NCI-H2196 (cell line): ENCODE measurements around the gene MARS1.
"Not testable (repeated sequence)": the region's sequence is repeated elsewhere in the genome, so short reads cannot be mapped to it uniquely, and the experiment has no call there.

Source experiments
- DNase-seq: peaks from one replicate; lab custom pipeline; 2025; ENCODE audit not compliant: unreplicated experiment; lab: John Stamatoyannopoulos, UW

MARS1 gene

GRCh38 chr12:57487597-57488401 is at the start of gene MARS1:
TSS of gene MARS1 (plus strand) at chr12:57488068. CDS start at chr12:57488091, 23 bp downstream.
- peak; percentile 97 for DNase-seq

GRCh38 chr12:57438400-57438799 is 49.5 kb upstream of the MARS1 start:
- DNase-seq = no peak

DNA sequence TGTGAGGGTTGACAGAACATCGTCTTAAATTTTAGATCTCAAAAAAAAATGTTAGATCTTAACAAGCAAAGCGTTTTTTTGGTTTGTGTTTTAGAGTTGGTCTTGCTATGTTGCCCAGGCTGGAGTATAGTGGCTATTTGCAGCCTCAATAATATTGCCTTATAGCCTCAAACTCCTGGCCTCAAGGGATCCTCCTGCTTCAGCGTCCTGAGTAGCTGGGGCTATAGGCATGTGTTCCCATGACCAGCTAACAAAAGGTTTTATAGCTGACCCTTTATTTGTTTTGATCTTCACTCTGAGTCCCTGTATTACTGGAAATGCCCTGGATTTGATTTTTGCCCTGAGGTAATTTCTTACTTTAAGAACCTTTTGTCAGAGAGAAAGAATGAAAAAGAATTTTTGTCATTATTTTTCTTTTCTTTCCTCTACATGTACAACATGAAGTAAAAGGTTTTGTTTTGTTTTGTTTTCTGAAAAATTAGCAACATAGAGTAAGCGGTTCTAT is 48.1 kb upstream of the MARS1 start:
- DNase-seq = no peak

DNA sequence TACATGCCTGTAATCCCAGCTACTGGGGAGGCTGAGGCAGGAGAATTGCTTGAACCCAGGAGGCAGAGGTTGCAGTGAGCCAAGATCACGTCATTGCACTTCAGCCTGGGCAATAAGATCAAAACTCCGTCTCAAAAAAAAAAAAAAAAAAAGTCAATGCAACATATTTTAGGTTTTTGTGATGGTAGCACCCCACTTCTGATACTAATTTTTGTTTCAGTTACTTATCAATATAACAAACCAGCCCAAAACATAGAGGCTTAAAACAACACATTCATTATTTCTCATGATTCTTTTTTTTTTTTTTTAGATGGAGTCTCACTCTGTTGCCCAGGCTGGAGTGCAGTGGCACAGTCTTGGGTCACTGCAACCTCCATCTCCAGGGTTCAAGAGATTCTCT is 46.5 kb upstream of the MARS1 start:
- DNase-seq = not testable (repeated sequence)

- DNase-seq = no peak
Observed at GRCh38 chr12:57441846-57442427, 45.9 kb upstream of the MARS1 start.

- not testable (repeated sequence) for DNase-seq
Observed at GRCh38 chr12:57444337-57444736, 43.5 kb upstream of the MARS1 start.

GRCh38 chr12:57444744-57445143 is 43.1 kb upstream of the MARS1 start:
- no peak for DNase-seq

DNA sequence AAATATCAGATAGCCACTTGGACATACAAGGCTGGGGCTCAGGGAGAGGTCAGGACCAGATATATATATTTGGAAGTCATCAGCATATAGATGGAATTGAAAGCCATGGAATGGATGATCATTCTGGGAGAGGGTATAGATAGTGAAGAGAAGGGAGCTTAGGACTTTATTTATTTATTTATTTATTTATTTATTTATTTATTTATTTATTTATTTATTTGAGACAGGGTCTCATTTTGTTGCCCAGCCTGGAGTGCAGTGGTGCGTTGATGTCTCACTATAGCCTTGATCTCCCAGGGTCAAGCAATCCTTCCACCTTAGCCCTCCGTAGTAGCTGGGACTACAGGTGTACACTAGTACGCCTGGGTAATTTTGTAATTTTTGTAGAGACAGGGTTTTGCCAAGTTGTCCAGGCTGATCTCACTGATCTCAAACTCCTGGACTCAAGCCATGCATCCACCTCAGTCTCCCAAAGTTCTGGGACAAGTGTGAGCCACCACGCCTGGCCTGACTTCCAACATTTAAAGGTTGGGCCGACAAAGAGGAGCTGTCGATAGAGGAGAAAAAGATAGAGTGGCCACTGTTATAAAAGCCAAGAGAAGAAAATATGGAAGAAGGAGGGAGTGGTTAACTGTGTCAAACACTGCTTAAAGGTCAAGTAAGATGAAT is 41.4 kb upstream of the MARS1 start:
- no peak for DNase-seq

DNA sequence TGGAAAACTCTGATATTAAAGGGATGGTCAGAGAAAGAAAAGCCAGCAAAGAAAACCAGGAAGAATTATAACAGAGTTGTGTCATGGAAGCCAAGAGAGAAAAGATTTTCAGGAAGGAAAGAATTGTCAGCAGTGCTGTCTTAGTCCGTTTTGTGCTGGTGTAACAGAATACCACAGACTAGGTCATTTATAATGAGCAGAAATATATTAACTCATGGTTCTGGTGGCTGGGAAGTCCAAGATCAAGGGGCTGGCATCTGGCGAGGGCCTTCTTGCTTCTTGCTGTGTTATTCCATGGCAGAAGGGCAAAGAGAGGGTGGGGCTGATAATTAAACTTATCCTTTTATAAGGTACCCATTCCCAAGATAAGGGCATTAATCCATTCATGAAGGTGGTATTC is 39.2 kb upstream of the MARS1 start:
- no peak for DNase-seq

- DNase-seq = no peak
Observed at GRCh38 chr12:57449375-57449774, 38.5 kb upstream of the MARS1 start.

DNA sequence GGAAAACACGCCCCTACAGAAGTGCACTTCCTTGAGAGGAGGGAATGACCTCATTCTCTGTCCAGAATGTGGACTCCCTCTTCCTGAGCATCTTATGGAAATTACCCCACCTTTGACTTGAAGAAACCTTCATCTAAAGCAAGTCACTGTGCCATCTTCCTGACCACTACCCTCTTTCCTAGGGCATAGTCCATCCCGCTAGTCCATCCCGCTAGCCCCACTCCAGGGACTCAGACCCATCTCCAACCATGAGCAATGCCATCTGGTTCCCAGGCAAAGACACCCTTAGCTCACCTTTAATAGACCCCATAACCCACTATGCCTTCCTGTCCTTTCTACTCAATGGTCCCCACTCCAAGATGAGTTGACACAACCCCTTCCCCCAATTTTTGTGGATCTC is 37.8 kb upstream of the MARS1 start:
- DNase-seq = no peak

- no peak for DNase-seq
Observed at GRCh38 chr12:57451233-57451778, 36.6 kb upstream of the MARS1 start.

DNA sequence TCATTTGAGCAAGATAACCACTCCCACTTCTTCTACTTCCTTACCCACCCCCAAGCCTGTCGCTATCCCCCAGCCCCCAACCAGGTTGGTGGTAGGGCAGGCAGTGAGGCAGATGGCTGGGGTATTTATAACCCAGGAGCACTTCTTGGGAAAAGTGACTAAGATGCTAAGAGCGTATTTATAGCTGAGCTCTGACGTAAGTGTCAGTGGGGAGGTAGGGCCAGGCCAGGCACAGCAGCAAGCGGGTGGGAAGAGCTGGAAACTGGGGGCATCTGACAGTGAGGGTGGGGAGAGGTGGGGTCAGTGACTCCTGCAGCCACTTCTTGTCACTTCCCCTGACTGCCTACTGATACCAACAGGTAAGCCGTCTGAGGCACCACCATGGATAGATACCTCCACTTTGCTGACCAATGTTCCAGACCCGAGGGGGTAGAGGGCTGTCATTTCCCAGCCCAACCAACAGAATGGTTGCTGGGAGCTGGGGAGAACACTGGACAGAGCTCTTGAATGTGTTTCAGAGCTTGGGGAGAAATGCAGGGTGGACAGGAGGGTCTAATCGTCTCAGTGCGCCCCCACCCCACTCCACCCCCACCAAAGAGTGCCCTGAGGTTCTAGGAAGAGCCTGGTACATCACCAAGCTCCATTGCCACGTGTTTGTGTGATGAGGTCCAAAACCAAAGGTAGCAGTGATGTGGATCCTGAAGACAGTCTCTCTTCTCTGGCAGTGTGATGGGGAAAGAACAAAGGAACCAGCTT is 35.5 kb upstream of the MARS1 start:
- no peak for DNase-seq

DNA sequence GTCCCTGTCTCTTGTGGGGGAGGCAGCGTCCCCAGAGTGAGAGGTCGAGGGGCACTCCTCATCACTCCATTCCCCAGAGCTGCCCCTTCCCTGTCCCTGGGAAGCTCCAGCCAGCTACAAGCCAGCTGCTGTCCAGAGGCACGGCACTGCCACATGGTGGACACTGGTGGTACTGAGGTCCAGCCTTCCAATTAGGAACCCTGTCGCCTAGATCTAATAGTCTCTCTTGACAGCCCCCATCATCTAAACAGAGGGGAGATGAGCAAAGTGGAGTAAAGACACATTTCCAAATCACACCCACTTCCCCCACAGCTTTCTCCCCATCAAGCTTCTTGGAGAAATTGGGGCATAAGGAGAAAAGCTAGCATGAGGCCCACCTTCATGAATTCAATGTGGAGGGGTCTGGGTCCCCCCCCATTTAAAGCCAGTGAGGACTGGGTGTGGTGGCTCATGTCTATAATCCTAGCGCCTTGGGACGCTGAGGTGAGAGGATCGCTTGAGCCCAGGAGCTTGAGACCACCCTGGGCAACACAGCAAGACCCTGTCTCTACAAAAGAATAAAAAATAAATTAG is 34.8 kb upstream of the MARS1 start:
- DNase-seq = peak; percentile 81

- no peak for DNase-seq
Observed at GRCh38 chr12:57454213-57454565, 33.7 kb upstream of the MARS1 start.

DNA sequence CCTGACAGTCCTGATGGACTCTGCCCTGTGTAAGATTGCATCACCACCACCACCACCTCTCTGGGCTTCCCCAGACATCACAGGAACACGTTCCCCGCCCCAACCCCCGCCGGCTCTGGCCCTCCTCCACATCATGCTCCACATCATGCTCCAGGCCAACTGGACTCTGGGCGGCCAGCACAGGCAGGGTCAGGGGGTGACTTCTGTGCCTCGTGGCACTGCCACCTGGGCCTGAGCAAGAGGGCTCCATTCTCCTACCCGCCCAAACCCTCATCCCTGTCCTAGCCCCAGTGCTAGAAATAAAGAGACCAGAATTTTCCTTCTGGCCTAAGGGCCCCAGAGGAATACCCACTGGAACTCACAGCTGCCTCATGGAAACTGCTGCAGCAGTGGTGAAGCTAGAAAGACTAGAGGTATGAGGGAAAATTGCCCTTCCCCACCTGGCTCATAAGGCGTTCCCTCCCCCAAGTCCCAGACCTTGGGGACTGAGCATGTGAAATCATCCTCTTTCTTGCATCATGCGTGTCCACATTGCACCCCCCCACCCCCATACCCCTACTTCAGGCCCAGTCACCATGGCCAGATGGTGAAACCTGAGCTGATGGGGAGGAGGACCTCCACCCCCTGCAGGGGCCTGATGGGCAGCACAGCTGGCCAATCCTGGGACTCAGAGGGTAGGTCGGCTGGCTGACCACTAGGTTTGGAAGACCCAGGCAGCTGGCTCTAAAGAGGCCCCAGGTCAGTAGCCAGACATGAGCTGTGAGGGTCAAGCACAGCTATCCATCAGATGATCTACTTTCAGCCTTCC is 33.1 kb upstream of the MARS1 start, which contains the start of gene INHBE:
Gene INHBE, plus strand, starts transcription at position 742 of the 808 bp plus-strand sequence. CDS start 230 bp downstream, outside the sequence.
- DNase-seq = peak; percentile 75

DNA sequence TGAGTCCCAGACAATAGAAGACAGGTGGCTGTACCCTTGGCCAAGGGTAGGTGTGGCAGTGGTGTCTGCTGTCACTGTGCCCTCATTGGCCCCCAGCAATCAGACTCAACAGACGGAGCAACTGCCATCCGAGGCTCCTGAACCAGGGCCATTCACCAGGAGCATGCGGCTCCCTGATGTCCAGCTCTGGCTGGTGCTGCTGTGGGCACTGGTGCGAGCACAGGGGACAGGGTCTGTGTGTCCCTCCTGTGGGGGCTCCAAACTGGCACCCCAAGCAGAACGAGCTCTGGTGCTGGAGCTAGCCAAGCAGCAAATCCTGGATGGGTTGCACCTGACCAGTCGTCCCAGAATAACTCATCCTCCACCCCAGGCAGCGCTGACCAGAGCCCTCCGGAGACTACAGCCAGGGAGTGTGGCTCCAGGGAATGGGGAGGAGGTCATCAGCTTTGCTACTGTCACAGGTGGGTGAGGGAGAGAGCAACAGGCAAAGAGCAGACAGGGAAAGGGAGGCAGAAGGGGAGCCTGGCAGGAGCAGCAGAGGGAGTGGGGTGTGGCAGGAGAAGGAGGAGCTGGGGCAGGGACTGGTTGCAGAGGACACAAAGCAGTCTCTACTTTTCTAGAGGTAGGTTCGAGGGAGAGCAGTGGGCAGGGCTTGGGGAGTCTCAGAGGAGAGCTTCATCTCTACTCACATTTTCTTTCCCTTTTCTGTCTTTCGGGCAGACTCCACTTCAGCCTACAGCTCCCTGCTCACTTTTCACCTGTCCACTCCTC is 32.3 kb upstream of the MARS1 start:
- DNase-seq = no peak

DNA sequence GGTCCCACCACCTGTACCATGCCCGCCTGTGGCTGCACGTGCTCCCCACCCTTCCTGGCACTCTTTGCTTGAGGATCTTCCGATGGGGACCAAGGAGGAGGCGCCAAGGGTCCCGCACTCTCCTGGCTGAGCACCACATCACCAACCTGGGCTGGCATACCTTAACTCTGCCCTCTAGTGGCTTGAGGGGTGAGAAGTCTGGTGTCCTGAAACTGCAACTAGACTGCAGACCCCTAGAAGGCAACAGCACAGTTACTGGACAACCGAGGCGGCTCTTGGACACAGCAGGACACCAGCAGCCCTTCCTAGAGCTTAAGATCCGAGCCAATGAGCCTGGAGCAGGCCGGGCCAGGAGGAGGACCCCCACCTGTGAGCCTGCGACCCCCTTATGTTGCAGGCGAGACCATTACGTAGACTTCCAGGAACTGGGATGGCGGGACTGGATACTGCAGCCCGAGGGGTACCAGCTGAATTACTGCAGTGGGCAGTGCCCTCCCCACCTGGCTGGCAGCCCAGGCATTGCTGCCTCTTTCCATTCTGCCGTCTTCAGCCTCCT is 31.6 kb upstream of the MARS1 start:
- peak; percentile 46 for DNase-seq
